ENCODE data around the gene HDLBP. TPM values are rescaled to one million over a fixed set of nuclear protein-coding genes. Genes with fewer than 3 reads are reported as not detected.
A peak's percentile ranks its signal among the peaks of the same experiment; 100 is the strongest.
"Not testable (repeated sequence)": the region's sequence is repeated elsewhere in the genome, so short reads cannot be mapped to it uniquely, and the experiment has no call there.

Gene HDLBP
- total RNA-seq, 1 donor, result 121 TPM

GRCh38 chr2:241280291-241280690 is 35.2 kb downstream of the HDLBP start:
- Histone ChIP-seq H3K9me3 (ENCODE audit: low read depth, low read length) (no peaks in the 10 kb centered on the region), H3K4me1 (ENCODE audit: insufficient read depth, low read length) (peaks cover 4% of the 10 kb centered on the region), H3K27me3 (ENCODE audit: insufficient read depth, low read length) (no peaks in the 10 kb centered on the region), H3K4me3 (ENCODE audit: low read length) (no peak overlapping the region)

- Histone ChIP-seq H3K4me1 (ENCODE audit: insufficient read depth, low read length) (peaks cover 7% of the 10 kb centered on the region), H3K27me3 (ENCODE audit: insufficient read depth, low read length) (no peaks in the 10 kb centered on the region), H3K9me3 (ENCODE audit: low read depth, low read length) (no peaks in the 10 kb centered on the region), H3K4me3 (ENCODE audit: low read length) (no peak overlapping the region)
Observed at GRCh38 chr2:241279828-241280227, 35.6 kb downstream of the HDLBP start.

GRCh38 chr2:241279413-241279812 is 36.1 kb downstream of the HDLBP start:
- no peaks in the 10 kb centered on the region for H3K27me3 ChIP-seq (ENCODE audit: insufficient read depth, low read length)
- no peaks in the 10 kb centered on the region for H3K9me3 ChIP-seq (ENCODE audit: low read depth, low read length)
- H3K4me3 ChIP-seq (ENCODE audit: low read length), result no peak overlapping the region
- H3K4me1 ChIP-seq (ENCODE audit: insufficient read depth, low read length), result peaks cover 8% of the 10 kb centered on the region

- not testable (repeated sequence) for H3K9me3 ChIP-seq (ENCODE audit: low read depth, low read length); H3K27me3 ChIP-seq (ENCODE audit: insufficient read depth, low read length); H3K4me3 ChIP-seq (ENCODE audit: low read length)
- peaks cover 18% of the 10 kb centered on the region for H3K4me1 ChIP-seq (ENCODE audit: insufficient read depth, low read length)
Observed at GRCh38 chr2:241278306-241278705, 37.2 kb downstream of the HDLBP start.

GRCh38 chr2:241275910-241276309 is 39.6 kb downstream of the HDLBP start:
- Histone ChIP-seq H3K27me3 (ENCODE audit: insufficient read depth, low read length) (no peaks in the 10 kb centered on the region), H3K9me3 (ENCODE audit: low read depth, low read length) (no peaks in the 10 kb centered on the region), H3K4me1 (ENCODE audit: insufficient read depth, low read length) (peaks cover 32% of the 10 kb centered on the region), H3K4me3 (ENCODE audit: low read length) (no peak overlapping the region)

- Histone ChIP-seq H3K4me1 (ENCODE audit: insufficient read depth, low read length) (peaks cover 36% of the 10 kb centered on the region), H3K4me3 (ENCODE audit: low read length) (no peak overlapping the region), H3K9me3 (ENCODE audit: low read depth, low read length) (no peaks in the 10 kb centered on the region), H3K27me3 (ENCODE audit: insufficient read depth, low read length) (no peaks in the 10 kb centered on the region)
Observed at GRCh38 chr2:241275504-241275903, 40.0 kb downstream of the HDLBP start.

GRCh38 chr2:241274127-241274526 is 41.3 kb downstream of the HDLBP start:
- Histone ChIP-seq H3K9me3 (ENCODE audit: low read depth, low read length) (no peaks in the 10 kb centered on the region), H3K27me3 (ENCODE audit: insufficient read depth, low read length) (no peaks in the 10 kb centered on the region), H3K4me1 (ENCODE audit: insufficient read depth, low read length) (peaks cover 41% of the 10 kb centered on the region), H3K4me3 (ENCODE audit: low read length) (no peak overlapping the region)

- Histone ChIP-seq H3K4me3 (ENCODE audit: low read length) (peak overlapping the region; percentile 31), H3K27me3 (ENCODE audit: insufficient read depth, low read length) (no peaks in the 10 kb centered on the region), H3K9me3 (ENCODE audit: low read depth, low read length) (no peaks in the 10 kb centered on the region), H3K4me1 (ENCODE audit: insufficient read depth, low read length) (peaks cover 41% of the 10 kb centered on the region)
Observed at GRCh38 chr2:241273210-241274020, 42.1 kb downstream of the HDLBP start.

- Histone ChIP-seq H3K27me3 (ENCODE audit: insufficient read depth, low read length) (no peaks in the 10 kb centered on the region), H3K4me1 (ENCODE audit: insufficient read depth, low read length) (peaks cover 41% of the 10 kb centered on the region), H3K4me3 (ENCODE audit: low read length) (peak overlapping the region; percentile 62), H3K9me3 (ENCODE audit: low read depth, low read length) (no peaks in the 10 kb centered on the region)
Observed at GRCh38 chr2:241272303-241273209, 42.9 kb downstream of the HDLBP start.

GRCh38 chr2:241271706-241272302 is 43.7 kb downstream of the HDLBP start:
- Histone ChIP-seq H3K27me3 (ENCODE audit: insufficient read depth, low read length) (no peaks in the 10 kb centered on the region), H3K4me3 (ENCODE audit: low read length) (peak overlapping the region; percentile 62), H3K4me1 (ENCODE audit: insufficient read depth, low read length) (peaks cover 41% of the 10 kb centered on the region), H3K9me3 (ENCODE audit: low read depth, low read length) (no peaks in the 10 kb centered on the region)

GRCh38 chr2:241270531-241270930 is 44.9 kb downstream of the HDLBP start:
- no peaks in the 10 kb centered on the region for H3K9me3 ChIP-seq (ENCODE audit: low read depth, low read length)
- no peaks in the 10 kb centered on the region for H3K27me3 ChIP-seq (ENCODE audit: insufficient read depth, low read length)
- no peak overlapping the region for H3K4me3 ChIP-seq (ENCODE audit: low read length)
- H3K4me1 ChIP-seq (ENCODE audit: insufficient read depth, low read length), result peaks cover 41% of the 10 kb centered on the region

- Histone ChIP-seq H3K4me3 (ENCODE audit: low read length) (no peak overlapping the region), H3K4me1 (ENCODE audit: insufficient read depth, low read length) (peaks cover 39% of the 10 kb centered on the region), H3K27me3 (ENCODE audit: insufficient read depth, low read length) (no peaks in the 10 kb centered on the region), H3K9me3 (ENCODE audit: low read depth, low read length) (no peaks in the 10 kb centered on the region)
Observed at GRCh38 chr2:241269707-241270520, 45.6 kb downstream of the HDLBP start.

GRCh38 chr2:241268716-241269445 is 46.6 kb downstream of the HDLBP start:
- no peaks in the 10 kb centered on the region for H3K27me3 ChIP-seq (ENCODE audit: insufficient read depth, low read length)
- H3K4me1 ChIP-seq (ENCODE audit: insufficient read depth, low read length), result peaks cover 28% of the 10 kb centered on the region
- H3K4me3 ChIP-seq (ENCODE audit: low read length), result no peak overlapping the region
- no peaks in the 10 kb centered on the region for H3K9me3 ChIP-seq (ENCODE audit: low read depth, low read length)

GRCh38 chr2:241268306-241268705 is 47.2 kb downstream of the HDLBP start:
- Histone ChIP-seq H3K4me1 (ENCODE audit: insufficient read depth, low read length) (peaks cover 23% of the 10 kb centered on the region), H3K9me3 (ENCODE audit: low read depth, low read length) (no peaks in the 10 kb centered on the region), H3K27me3 (ENCODE audit: insufficient read depth, low read length) (no peaks in the 10 kb centered on the region), H3K4me3 (ENCODE audit: low read length) (no peak overlapping the region)
